IMR-90 (cell line): Measurements from ENCODE around the gene PRPF6. TPM values are rescaled to one million over a fixed set of nuclear protein-coding genes. Genes with fewer than 3 reads are reported as not detected.
A peak's percentile ranks its signal among the peaks of the same experiment; 100 is the strongest.

ENCODE experiments used
- CEBPB ChIP-seq: IDR thresholded peaks from 2 replicates; pipeline ENCODE4 v1.6.1; 2012; ENCODE audit warnings: low read depth, low read length, improper control_type of control experiment
- FOS ChIP-seq: fragments of 150-350 bp; IDR thresholded peaks from 2 replicates; pipeline ENCODE4 v1.6.1; 2016; ENCODE audit warnings: low read depth, low read length
- MXI1 ChIP-seq: IDR thresholded peaks from 2 replicates; pipeline ENCODE4 v1.6.1; 2012; ENCODE audit warnings: low read depth, mild to moderate bottlenecking, low read length, moderate library complexity, borderline replicate concordance
- NFE2L2 ChIP-seq: fragments of 150-350 bp; IDR thresholded peaks from 2 replicates; pipeline ENCODE4 v1.6.1; 2016; ENCODE audit warnings: low read depth, mild to moderate bottlenecking, low read length
- USF2 ChIP-seq: fragments of 150-350 bp; IDR thresholded peaks from 2 replicates; pipeline ENCODE4 v1.6.1; 2017; ENCODE audit warnings: mild to moderate bottlenecking, antibody characterized with exemption, low read length, low read depth
- polyA plus RNA-seq, 3 experiments: library from polyadenylated mRNA; depleted of rRNA; stranded (reverse); fragments of >200 nt; gene quantifications; 2 replicates each; pipeline ENCODE4 v1.2.3, GENCODE V29; 2012; ENCODE audit warnings: low replicate concordance in 1 of 3
- total RNA-seq: library from RNA; depleted of rRNA; stranded (reverse); fragments of >200 nt; gene quantifications from 2 replicates; pipeline ENCODE4 v1.2.3, GENCODE V29; 2012

Gene PRPF6
- total and polyA plus RNA-seq, 2 of the 4 experiments (the other 2 are of a cell fraction) = 43.5 to 71.3 TPM

GRCh38 chr20:63980806-63981728 is at the start of gene PRPF6 (continued):
- TF ChIP-seq NFE2L2 = no peak
- peak; percentile 38; the same call in 1 of the 2 replicates for TF ChIP-seq USF2
- no peak for TF ChIP-seq CEBPB
- TF ChIP-seq FOS = no peak
- TF ChIP-seq MXI1 = peak; percentile 86
